Stimulated activated CD4-positive, alpha-beta T cell treated with anti-CD3 and anti-CD28 coated beads, Interleukin-15, amount 100 ng/mL, for 24 hours (primary cell): ENCODE results near the gene UNC5B.
A peak's percentile ranks its signal among the peaks of the same experiment; 100 is the strongest.
"Not testable (repeated sequence)": the region's sequence is repeated elsewhere in the genome, so short reads cannot be mapped to it uniquely, and the experiment has no call there.

Experiments
- DNase-seq: peaks from one replicate; pipeline ENCODE4 v3.0.0-alpha.2; 2020

UNC5B gene

GRCh38 chr10:71269301-71270288 is 57.2 kb downstream of the UNC5B start:
- DNase-seq = no peak

DNA sequence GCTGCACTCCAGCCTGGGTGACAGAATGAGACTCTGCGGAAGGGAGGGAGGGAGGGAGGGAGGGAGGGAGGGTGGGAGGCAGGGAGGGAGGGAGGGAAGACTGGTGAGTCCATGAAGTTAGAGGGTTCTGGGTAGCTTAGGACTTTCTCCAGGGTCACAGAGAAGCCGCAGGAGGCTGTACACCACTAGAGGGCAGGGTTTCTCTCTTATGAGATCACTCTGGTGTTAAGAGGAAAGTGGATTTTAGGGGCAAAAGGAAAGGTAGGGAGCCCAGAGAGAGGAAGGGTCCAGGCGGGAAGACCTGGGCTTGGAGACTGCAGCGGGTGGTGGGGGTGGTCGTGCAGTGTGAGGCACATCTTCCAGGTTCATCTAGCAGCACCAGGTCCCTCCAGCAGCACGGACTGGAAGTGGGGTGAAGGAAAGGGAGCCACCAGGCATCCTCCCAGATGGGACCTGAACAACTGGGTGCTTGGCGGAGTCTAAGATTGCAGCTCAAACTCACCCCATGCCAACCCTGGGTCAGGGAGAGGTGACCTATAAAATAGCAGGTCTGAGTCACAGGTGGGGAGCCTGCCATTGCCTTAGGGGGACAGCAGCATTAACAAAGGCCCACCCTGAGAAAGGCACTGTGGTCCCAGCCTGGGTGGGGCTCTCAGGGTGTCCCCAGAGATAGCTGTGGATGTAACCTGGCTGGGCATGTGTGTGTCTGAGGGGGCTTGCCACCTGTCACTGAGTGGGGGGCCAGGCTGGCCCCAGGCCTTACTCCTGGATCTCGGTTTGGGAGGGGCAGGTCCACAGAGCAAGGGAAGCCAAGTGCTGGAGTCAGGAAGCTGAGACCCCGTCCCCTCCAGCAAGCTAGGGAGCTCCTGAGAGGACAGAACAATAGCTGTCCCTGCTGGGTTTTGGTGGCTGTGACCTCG is 58.2 kb downstream of the UNC5B start:
- DNase-seq = peak; percentile 55

GRCh38 chr10:71271662-71272055 is 59.3 kb downstream of the UNC5B start:
- no peak for DNase-seq

DNA sequence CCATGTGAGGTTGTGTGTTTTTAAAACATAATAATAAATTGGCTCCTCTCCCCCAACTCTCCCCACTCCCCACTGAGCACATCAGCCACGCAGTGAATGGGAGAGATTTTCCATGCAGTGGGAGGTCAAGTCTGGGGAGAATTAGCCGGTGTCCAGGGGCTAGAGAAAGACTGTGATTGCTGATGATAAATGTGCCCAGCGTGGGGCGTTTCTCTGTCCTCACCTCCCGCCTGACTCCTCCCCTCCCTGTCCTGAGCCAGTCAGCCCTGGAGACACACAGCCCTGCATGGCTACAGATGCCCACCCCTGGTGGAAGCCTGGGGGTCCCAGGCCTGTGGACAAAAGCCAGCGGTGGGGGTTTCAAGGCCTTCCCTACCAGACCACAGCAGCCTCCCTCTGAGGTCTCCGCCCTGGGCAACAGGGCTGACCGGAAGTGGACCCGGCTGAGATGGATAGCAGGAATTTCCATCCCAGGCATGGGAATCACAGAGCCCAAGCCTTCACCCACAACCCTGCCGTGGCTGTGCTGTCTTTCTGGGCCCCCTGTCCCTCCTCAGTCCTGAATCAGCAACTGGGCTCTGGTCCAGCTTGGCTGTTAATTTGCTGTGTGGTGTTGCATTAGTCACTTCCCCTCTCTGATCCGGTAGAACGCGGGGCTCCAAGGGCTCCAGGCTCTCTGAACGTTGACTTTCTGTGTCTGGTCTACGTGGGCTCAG is 59.8 kb downstream of the UNC5B start:
- DNase-seq = no peak

DNA sequence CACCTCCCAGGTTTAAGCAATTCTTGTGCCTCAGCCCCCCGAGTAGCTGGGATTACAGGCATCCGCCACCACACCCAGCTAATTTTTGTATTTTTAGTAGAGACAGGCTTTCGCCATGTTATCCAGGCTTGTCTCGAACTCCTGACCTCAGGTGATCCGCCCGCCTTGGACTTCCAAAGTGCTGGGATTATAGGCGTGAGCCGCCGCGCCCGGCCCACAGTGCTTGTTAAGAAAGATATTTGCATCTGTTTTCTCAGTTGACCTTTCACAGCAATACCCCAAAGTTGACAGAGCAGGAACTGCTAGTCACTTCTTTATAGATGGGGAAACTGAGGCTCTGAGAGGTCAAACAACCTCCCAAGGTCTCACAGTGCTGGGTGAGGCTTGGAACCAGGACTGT is 60.6 kb downstream of the UNC5B start:
- not testable (repeated sequence) for DNase-seq

GRCh38 chr10:71273506-71273905 is 61.1 kb downstream of the UNC5B start:
- no peak for DNase-seq

- DNase-seq = no peak
Observed at GRCh38 chr10:71274901-71275796, 62.8 kb downstream of the UNC5B start.

GRCh38 chr10:71276873-71277272 is 64.5 kb downstream of the UNC5B start:
- no peak for DNase-seq

- DNase-seq = no peak
Observed at GRCh38 chr10:71277914-71278665, 65.7 kb downstream of the UNC5B start.

GRCh38 chr10:71278691-71279588 is 66.6 kb downstream of the UNC5B start:
- DNase-seq = no peak

- no peak for DNase-seq
Observed at GRCh38 chr10:71279590-71280170, 67.3 kb downstream of the UNC5B start.

DNA sequence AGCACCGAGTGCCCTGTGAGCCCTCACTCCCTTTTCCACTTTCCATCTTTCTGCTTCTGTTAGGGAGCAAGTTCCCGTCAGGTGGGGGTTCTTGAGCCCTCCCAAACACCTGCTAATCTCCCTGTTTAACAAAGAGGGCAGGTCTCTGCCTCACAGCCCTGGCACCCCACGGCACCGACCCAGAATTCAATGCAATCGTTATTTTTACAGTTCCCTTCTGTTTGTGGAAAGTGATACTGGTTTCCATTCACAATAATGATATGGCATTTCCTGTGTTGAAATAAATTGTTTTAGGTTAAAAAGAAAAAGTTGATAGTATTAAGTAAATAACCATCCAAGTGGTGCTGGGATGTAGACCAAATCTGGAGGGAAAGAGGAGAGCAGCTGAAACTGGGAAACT is 67.8 kb downstream of the UNC5B start:
- no peak for DNase-seq

GRCh38 chr10:71280825-71281224 is 68.5 kb downstream of the UNC5B start:
- DNase-seq = no peak

- no peak for DNase-seq
Observed at GRCh38 chr10:71281646-71282322, 69.4 kb downstream of the UNC5B start.

DNA sequence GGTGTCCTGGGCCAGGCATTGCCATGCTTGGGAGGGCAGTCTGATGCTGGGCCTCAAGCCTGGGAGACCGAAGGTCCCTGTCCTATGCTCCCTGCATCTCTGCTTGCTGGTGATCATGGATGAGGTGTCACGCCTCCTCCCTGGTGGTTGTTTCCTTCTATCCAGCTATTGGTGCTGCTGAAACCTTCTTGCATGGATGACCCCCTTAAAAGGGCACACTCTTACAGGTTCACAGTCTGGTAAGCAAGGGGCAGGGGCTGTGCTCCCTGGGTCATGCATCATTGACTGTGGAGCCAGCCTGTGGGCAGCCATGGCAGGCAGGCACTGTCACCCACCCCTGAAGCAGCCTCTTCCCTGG is 69.9 kb downstream of the UNC5B start:
- no peak for DNase-seq

GRCh38 chr10:71283410-71283809 is 71.0 kb downstream of the UNC5B start:
- no peak for DNase-seq

- DNase-seq = no peak
Observed at GRCh38 chr10:71283876-71284275, 71.5 kb downstream of the UNC5B start.

GRCh38 chr10:71284544-71285179 is 72.3 kb downstream of the UNC5B start:
- DNase-seq = no peak

- peak; percentile 58 for DNase-seq
Observed at GRCh38 chr10:71285180-71285545, 72.8 kb downstream of the UNC5B start.
